ENCODE measurements around the gene CLSTN1.

The CLSTN1 gene

DNA sequence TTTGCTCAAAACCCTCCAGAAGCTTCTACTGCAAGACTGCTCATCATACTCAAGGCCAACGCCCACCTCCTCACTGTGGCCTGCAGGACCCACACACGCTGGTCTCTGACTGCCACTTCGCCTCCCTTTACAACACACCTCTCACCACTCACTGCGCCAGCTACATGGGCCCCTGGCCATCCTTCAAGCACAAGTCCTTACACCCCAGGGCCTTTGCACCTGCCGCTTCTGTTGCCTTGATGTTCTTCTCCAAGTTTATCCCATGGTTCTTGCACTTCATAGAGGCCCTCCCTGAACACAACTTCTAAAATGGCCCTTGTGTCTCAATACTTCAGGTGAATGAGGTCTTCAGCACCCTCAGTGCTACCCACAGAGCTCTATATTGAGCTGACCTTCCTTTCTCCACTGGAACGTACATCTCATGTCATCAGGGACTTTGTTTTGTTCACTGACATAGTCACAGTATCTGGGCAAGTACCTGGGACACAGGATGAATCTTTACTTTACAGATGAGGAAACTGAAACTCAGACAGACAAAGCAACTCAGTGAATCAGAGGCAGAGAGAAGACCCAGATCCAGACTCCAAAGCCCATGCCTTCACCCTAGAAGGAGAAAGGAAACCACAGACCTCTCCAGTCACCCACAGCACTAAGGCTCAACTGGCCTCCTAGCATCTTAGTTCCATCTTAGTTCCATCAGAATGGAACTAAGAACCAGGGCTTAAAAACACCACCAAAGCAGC lies 34.7 kb upstream of the CLSTN1 start:
- no peak overlapping the region for H3K9ac ChIP-seq (ENCODE audit: low read depth, low read length, poor library complexity)
- H3K36me3 ChIP-seq (replicated peaks in 1 of 2; ENCODE audit: control insufficient read depth in 2 of 2, insufficient read depth in 2 of 2, low read length in 2 of 2): peaks cover 13 to 18% of the 10 kb centered on the region in 2 donors
- no peaks in the 10 kb centered on the region for H3K27me3 ChIP-seq (ENCODE audit: control insufficient read depth in 3 of 3, insufficient read depth in 3 of 3, low read depth in 1 of 3, low read length in 3 of 3)
- H2BK12ac ChIP-seq (ENCODE audit: low read length): no peak overlapping the region
- H2AFZ ChIP-seq (ENCODE audit: low read length): no peak overlapping the region
- peaks cover 6% of the 10 kb centered on the region for H3K79me1 ChIP-seq (ENCODE audit: low read depth, low read length)
- no peak overlapping the region for H3K4me3 ChIP-seq (ENCODE audit: low read length in 2 of 2)
- no peak overlapping the region for H3K4me2 ChIP-seq (ENCODE audit: insufficient read depth, low read length, poor library complexity, severe bottlenecking)
- H3K4me1 ChIP-seq (ENCODE audit: control insufficient read depth in 2 of 2, insufficient read depth in 1 of 2, low read depth in 1 of 2, low read length in 2 of 2): peaks cover 9 to 15% of the 10 kb centered on the region in 2 donors
- no CpG with 5 or more reads among the region's 6 CpGs for WGBS, 2 donors (ENCODE audit: extremely low coverage in 2 of 2, insufficient read length in 2 of 2, insufficient replicate concordance in 1 of 2)
- no peak overlapping the region for H4K8ac ChIP-seq (ENCODE audit: low read depth, low read length)
- no peak overlapping the region for H3K27ac ChIP-seq (replicated peaks; ENCODE audit: low read length)
- H3K4ac ChIP-seq (ENCODE audit: low read length): no peak overlapping the region
- H2AK5ac ChIP-seq (ENCODE audit: low read depth, low read length): no peak overlapping the region
- H3K9me3 ChIP-seq (replicated peaks in 1 of 2; ENCODE audit: control insufficient read depth in 2 of 2, insufficient read depth in 1 of 2, low read depth in 1 of 2, low read length in 2 of 2): no peaks in the 10 kb centered on the region
- H3K23ac ChIP-seq (ENCODE audit: low read depth, low read length, poor library complexity): no peak overlapping the region
- no peak overlapping the region for H2BK120ac ChIP-seq (ENCODE audit: low read depth, low read length)
- no peak for DNase-seq (ENCODE audit: low spot score)
- H2BK15ac ChIP-seq (ENCODE audit: low read length): no peak overlapping the region
- H3K18ac ChIP-seq (ENCODE audit: low read length): no peak overlapping the region
- no peak overlapping the region for H3K14ac ChIP-seq (ENCODE audit: low read length)
- H4K91ac ChIP-seq (ENCODE audit: low read depth, low read length, poor library complexity): no peak overlapping the region
- H2BK5ac ChIP-seq (ENCODE audit: low read length): no peak overlapping the region

DNA sequence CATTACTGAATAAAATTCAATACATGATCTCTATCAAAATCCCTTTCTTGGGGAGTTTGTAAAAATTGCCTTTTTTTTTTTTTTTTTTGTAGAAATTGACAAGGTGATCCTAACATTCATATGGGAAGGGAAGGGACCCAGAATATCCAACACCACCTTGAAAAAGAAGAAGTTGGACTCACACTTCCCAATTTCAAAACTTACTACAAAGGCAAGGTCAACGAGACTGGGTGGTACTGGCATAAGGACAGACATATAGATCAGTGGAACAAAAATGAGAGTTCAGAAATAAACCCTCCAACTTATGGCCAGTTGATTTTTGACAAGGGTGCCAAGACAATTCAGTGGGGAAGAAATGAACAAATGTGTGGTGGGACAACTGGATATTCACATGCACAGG lies 31.4 kb upstream of the CLSTN1 start:
- Histone ChIP-seq H2BK120ac (ENCODE audit: low read depth, low read length) (no peak overlapping the region), H3K9ac (ENCODE audit: low read depth, low read length, poor library complexity) (no peak overlapping the region), H3K27ac (replicated peaks; ENCODE audit: low read length) (no peak overlapping the region), H2BK15ac (ENCODE audit: low read length) (no peak overlapping the region), H3K4me2 (ENCODE audit: insufficient read depth, low read length, poor library complexity, severe bottlenecking) (no peak overlapping the region), H2BK12ac (ENCODE audit: low read length) (no peak overlapping the region), H3K18ac (ENCODE audit: low read length) (no peak overlapping the region), H3K4me1 (ENCODE audit: control insufficient read depth in 2 of 2, insufficient read depth in 1 of 2, low read depth in 1 of 2, low read length in 2 of 2) (peaks cover 9 to 16% of the 10 kb centered on the region in 2 donors), H2AK5ac (ENCODE audit: low read depth, low read length) (no peak overlapping the region), H3K36me3 (replicated peaks in 1 of 2; ENCODE audit: control insufficient read depth in 2 of 2, insufficient read depth in 2 of 2, low read length in 2 of 2) (peaks cover 18% of the 10 kb centered on the region in 2 donors), H2BK5ac (ENCODE audit: low read length) (no peak overlapping the region), H4K8ac (ENCODE audit: low read depth, low read length) (no peak overlapping the region), H2AFZ (ENCODE audit: low read length) (no peak overlapping the region), H3K23ac (ENCODE audit: low read depth, low read length, poor library complexity) (no peak overlapping the region), H3K79me1 (ENCODE audit: low read depth, low read length) (peaks cover 4% of the 10 kb centered on the region), H4K91ac (ENCODE audit: low read depth, low read length, poor library complexity) (no peak overlapping the region), H3K14ac (ENCODE audit: low read length) (no peak overlapping the region), H3K4ac (ENCODE audit: low read length) (no peak overlapping the region), H3K9me3 (replicated peaks in 1 of 2; ENCODE audit: control insufficient read depth in 2 of 2, insufficient read depth in 1 of 2, low read depth in 1 of 2, low read length in 2 of 2) (no peaks in the 10 kb centered on the region), H3K4me3 (ENCODE audit: low read length in 2 of 2) (no peak overlapping the region), H3K27me3 (ENCODE audit: control insufficient read depth in 3 of 3, insufficient read depth in 3 of 3, low read depth in 1 of 3, low read length in 3 of 3) (no peaks in the 10 kb centered on the region)
- DNase-seq (ENCODE audit: low spot score): no peak
- WGBS, 2 donors (ENCODE audit: extremely low coverage in 2 of 2, insufficient read length in 2 of 2, insufficient replicate concordance in 1 of 2): no CpG with 5 or more reads among the region's 1 CpG

DNA sequence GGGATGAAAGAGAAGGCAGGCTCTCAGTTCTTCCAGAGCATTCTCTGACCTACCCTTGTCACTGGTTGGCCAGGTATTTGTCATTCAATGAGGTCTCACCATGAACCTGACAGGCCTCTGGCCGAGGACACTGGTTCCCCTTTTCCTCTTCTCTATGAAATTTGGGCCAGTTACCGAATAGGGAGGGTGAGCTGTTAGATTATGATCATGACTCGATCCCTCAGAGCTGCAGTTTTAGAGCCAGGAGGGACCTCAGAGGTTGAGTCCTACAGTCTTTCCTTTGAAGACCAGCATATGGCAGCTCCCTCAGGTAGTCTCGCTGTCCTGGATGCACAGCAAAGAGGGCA lies 29.5 kb upstream of the CLSTN1 start:
- H3K4me1 ChIP-seq (ENCODE audit: control insufficient read depth in 2 of 2, insufficient read depth in 1 of 2, low read depth in 1 of 2, low read length in 2 of 2): peaks cover 0 to 6% of the 10 kb centered on the region in 2 donors
- H2AFZ ChIP-seq (ENCODE audit: low read length): no peak overlapping the region
- H3K27me3 ChIP-seq (ENCODE audit: control insufficient read depth in 3 of 3, insufficient read depth in 3 of 3, low read depth in 1 of 3, low read length in 3 of 3): no peaks in the 10 kb centered on the region
- no peak overlapping the region for H3K4me3 ChIP-seq (ENCODE audit: low read length in 2 of 2)
- no peak overlapping the region for H2BK15ac ChIP-seq (ENCODE audit: low read length)
- peaks cover 12 to 16% of the 10 kb centered on the region in 2 donors for H3K36me3 ChIP-seq (replicated peaks in 1 of 2; ENCODE audit: control insufficient read depth in 2 of 2, insufficient read depth in 2 of 2, low read length in 2 of 2)
- no peak overlapping the region for H3K14ac ChIP-seq (ENCODE audit: low read length)
- H4K91ac ChIP-seq (ENCODE audit: low read depth, low read length, poor library complexity): no peak overlapping the region
- no peak overlapping the region for H3K4ac ChIP-seq (ENCODE audit: low read length)
- no peak for DNase-seq (ENCODE audit: low spot score)
- no peak overlapping the region for H2BK120ac ChIP-seq (ENCODE audit: low read depth, low read length)
- no peaks in the 10 kb centered on the region for H3K9me3 ChIP-seq (replicated peaks in 1 of 2; ENCODE audit: control insufficient read depth in 2 of 2, insufficient read depth in 1 of 2, low read depth in 1 of 2, low read length in 2 of 2)
- peaks cover under 1% of the 10 kb centered on the region for H3K79me1 ChIP-seq (ENCODE audit: low read depth, low read length)
- no peak overlapping the region for H2AK5ac ChIP-seq (ENCODE audit: low read depth, low read length)
- no peak overlapping the region for H2BK5ac ChIP-seq (ENCODE audit: low read length)
- H4K8ac ChIP-seq (ENCODE audit: low read depth, low read length): no peak overlapping the region
- H3K9ac ChIP-seq (ENCODE audit: low read depth, low read length, poor library complexity): no peak overlapping the region
- WGBS, 2 donors (ENCODE audit: extremely low coverage in 2 of 2, insufficient read length in 2 of 2, insufficient replicate concordance in 1 of 2): no CpG with 5 or more reads among the region's 4 CpGs
- no peak overlapping the region for H3K18ac ChIP-seq (ENCODE audit: low read length)
- H3K27ac ChIP-seq (replicated peaks; ENCODE audit: low read length): no peak overlapping the region
- no peak overlapping the region for H3K4me2 ChIP-seq (ENCODE audit: insufficient read depth, low read length, poor library complexity, severe bottlenecking)
- no peak overlapping the region for H3K23ac ChIP-seq (ENCODE audit: low read depth, low read length, poor library complexity)
- H2BK12ac ChIP-seq (ENCODE audit: low read length): no peak overlapping the region

DNA sequence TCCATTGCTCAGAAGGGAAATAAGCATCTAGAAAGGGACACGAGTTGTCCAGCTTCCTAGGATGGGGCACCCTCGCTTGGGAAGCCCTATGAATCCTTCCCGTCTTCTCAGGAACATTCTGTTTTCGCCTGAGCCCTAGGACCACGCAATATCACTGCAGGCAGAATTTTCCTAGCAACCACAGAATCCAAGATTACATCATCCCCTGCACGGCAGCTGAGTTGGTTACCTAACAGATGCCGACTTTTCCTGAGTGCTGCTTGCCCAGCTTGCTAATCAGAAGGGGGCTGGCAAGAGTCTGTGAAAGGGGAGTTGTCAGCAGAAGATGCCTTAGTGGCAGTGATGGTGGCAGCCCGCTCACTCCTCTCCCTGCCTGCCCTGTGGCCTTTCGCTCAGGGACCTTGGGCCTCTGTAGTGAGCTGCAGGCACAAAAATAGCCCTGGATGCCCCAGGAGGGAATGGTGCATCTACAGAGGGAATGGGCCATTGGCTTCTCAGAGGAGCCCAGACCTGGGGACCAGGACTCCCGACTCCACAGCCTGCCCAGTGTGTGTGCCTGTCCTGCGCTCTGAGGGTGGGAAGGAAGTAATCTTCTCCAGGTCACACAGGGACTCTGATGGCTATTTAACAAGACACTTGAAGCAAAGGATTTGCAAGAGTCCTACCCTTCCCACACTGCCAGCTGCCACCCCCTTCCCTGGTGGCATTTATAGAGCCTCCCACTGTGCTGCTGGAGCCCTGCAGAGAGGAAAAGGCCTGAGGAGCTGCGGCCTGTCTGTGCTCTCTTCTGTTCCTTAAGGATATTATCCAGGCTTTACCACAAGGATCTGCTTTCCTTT lies 28.9 kb upstream of the CLSTN1 start:
- Histone ChIP-seq H3K9me3 (replicated peaks in 1 of 2; ENCODE audit: control insufficient read depth in 2 of 2, insufficient read depth in 1 of 2, low read depth in 1 of 2, low read length in 2 of 2) (no peaks in the 10 kb centered on the region), H3K36me3 (replicated peaks in 1 of 2; ENCODE audit: control insufficient read depth in 2 of 2, insufficient read depth in 2 of 2, low read length in 2 of 2) (peaks cover 8 to 16% of the 10 kb centered on the region in 2 donors), H3K4me1 (ENCODE audit: control insufficient read depth in 2 of 2, insufficient read depth in 1 of 2, low read depth in 1 of 2, low read length in 2 of 2) (peaks cover 0 to 6% of the 10 kb centered on the region in 2 donors), H3K27ac (replicated peaks; ENCODE audit: low read length) (no peak overlapping the region), H2BK15ac (ENCODE audit: low read length) (no peak overlapping the region), H4K91ac (ENCODE audit: low read depth, low read length, poor library complexity) (no peak overlapping the region), H3K4me2 (ENCODE audit: insufficient read depth, low read length, poor library complexity, severe bottlenecking) (no peak overlapping the region), H3K14ac (ENCODE audit: low read length) (no peak overlapping the region), H3K18ac (ENCODE audit: low read length) (no peak overlapping the region), H2BK12ac (ENCODE audit: low read length) (no peak overlapping the region), H2AK5ac (ENCODE audit: low read depth, low read length) (no peak overlapping the region), H3K4ac (ENCODE audit: low read length) (no peak overlapping the region), H3K27me3 (ENCODE audit: control insufficient read depth in 3 of 3, insufficient read depth in 3 of 3, low read depth in 1 of 3, low read length in 3 of 3) (no peaks in the 10 kb centered on the region), H4K8ac (ENCODE audit: low read depth, low read length) (no peak overlapping the region), H3K23ac (ENCODE audit: low read depth, low read length, poor library complexity) (no peak overlapping the region), H3K79me1 (ENCODE audit: low read depth, low read length) (no peaks in the 10 kb centered on the region), H3K9ac (ENCODE audit: low read depth, low read length, poor library complexity) (no peak overlapping the region), H3K4me3 (ENCODE audit: low read length in 2 of 2) (no peak overlapping the region), H2AFZ (ENCODE audit: low read length) (no peak overlapping the region), H2BK5ac (ENCODE audit: low read length) (no peak overlapping the region), H2BK120ac (ENCODE audit: low read depth, low read length) (no peak overlapping the region)
- no CpG with 5 or more reads among the region's 12 CpGs for WGBS, 2 donors (ENCODE audit: extremely low coverage in 2 of 2, insufficient read length in 2 of 2, insufficient replicate concordance in 1 of 2)
- no peak for DNase-seq (ENCODE audit: low spot score)

All from neuronal stem cell (in vitro differentiated cells).